Measurements from ENCODE around the gene KRTAP10-6. TPM values are rescaled to one million over a fixed set of nuclear protein-coding genes. Genes with fewer than 3 reads are reported as not detected.

Gene KRTAP10-6
- total and polyA plus RNA-seq, 10 donors, result not detected

DNA sequence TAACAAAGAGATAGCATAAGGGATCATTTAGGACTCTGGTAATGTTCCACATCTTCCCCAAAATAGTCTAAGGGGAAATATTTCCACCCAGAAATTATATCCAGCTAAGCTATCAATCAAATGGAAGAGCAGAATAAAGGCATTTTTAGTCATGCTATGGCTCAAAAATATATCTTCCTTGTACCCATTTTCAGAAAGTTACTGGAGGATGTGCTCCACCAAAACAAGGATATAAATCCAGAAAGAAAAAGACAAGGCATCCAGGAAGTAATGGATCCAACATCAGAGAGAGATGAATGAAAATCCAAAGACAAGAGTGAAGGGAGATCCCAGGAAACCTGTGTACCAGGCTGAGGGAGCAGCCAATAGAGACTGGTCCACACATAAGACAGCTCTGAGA, 16.9 kb upstream of the KRTAP10-6 start:
- no peak for DNase-seq
- Histone ChIP-seq H3K4me3 (no peak overlapping the region), H3K4me1 (no peaks in the 10 kb centered on the region), H3K36me3 (no peaks in the 10 kb centered on the region), H3K9me3 (peaks cover 0 to 50% (median 35%) of the 10 kb centered on the region in 8 donors), H3K27me3 (replicated peaks in 1 of 7) (peaks cover 0 to 19% (median 0%) of the 10 kb centered on the region in 7 donors), H3K27ac (no peak overlapping the region)
- intact Hi-C loops (cut with DNase I; ENCODE audit: low total_unique reads), result no loop called here
- TF ChIP-seq POLR2A (IDR thresholded peaks at IDR 0.05) (no peak), POLR2AphosphoS5 (IDR thresholded peaks at IDR 0.05) (no peak)
- TF ChIP-seq, protein P1, sequence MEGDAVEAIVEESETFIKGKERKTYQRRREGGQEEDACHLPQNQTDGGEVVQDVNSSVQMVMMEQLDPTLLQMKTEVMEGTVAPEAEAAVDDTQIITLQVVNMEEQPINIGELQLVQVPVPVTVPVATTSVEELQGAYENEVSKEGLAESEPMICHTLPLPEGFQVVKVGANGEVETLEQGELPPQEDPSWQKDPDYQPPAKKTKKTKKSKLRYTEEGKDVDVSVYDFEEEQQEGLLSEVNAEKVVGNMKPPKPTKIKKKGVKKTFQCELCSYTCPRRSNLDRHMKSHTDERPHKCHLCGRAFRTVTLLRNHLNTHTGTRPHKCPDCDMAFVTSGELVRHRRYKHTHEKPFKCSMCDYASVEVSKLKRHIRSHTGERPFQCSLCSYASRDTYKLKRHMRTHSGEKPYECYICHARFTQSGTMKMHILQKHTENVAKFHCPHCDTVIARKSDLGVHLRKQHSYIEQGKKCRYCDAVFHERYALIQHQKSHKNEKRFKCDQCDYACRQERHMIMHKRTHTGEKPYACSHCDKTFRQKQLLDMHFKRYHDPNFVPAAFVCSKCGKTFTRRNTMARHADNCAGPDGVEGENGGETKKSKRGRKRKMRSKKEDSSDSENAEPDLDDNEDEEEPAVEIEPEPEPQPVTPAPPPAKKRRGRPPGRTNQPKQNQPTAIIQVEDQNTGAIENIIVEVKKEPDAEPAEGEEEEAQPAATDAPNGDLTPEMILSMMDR (IDR thresholded peaks at IDR 0.05 in 8 of 11, conservative IDR thresholded peaks at IDR 0.05 in 3 of 11), result no peak

- H3K36me3 ChIP-seq, result no peaks in the 10 kb centered on the region
- WGBS, 5 donors, result 72 to 84% (median 78%) methylated on average over 4 of the region's 4 CpGs
- intact Hi-C loops (cut with DNase I; ENCODE audit: low total_unique reads), result no loop called here
- H3K4me3 ChIP-seq, result no peak overlapping the region
- no peak for TF ChIP-seq POLR2AphosphoS5 (IDR thresholded peaks at IDR 0.05)
- no peak for TF ChIP-seq POLR2A (IDR thresholded peaks at IDR 0.05)
- TF ChIP-seq, protein P1 (IDR thresholded peaks at IDR 0.05 in 8 of 11, conservative IDR thresholded peaks at IDR 0.05 in 3 of 11), result no peak
- H3K4me1 ChIP-seq, result no peaks in the 10 kb centered on the region
- no peak overlapping the region for H3K27ac ChIP-seq
- H3K9me3 ChIP-seq, result peaks cover 0 to 46% (median 29%) of the 10 kb centered on the region in 8 donors
- peaks cover 0 to 25% (median 15%) of the 10 kb centered on the region in 7 donors for H3K27me3 ChIP-seq (replicated peaks in 1 of 7)
- no peak for DNase-seq
Observed at GRCh38 chr21:44606495-44606894, 14.2 kb upstream of the KRTAP10-6 start.

DNA sequence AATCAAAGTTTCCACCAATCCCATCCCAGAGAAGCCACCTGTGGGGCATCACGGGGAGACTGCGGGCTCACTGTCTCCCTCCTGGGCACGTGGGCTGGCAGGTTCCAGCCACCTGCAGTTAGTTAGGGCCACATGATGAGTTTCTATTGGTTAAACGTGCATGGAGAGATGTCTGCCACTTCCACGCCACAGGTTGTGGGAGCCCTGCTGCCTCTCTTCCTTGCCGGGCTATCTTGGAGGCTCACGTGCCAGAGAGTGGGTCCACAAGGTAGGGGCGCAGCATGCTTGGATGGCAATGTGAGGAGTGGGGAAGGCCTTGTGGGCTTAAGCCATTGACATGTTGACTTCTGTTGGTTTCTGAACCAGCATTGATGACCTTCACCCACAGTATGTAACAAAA, 11.6 kb upstream of the KRTAP10-6 start:
- DNase-seq, result no peak
- WGBS, 5 donors, result 75 to 90% (median 87%) methylated on average over 8 of the region's 8 CpGs

DNA sequence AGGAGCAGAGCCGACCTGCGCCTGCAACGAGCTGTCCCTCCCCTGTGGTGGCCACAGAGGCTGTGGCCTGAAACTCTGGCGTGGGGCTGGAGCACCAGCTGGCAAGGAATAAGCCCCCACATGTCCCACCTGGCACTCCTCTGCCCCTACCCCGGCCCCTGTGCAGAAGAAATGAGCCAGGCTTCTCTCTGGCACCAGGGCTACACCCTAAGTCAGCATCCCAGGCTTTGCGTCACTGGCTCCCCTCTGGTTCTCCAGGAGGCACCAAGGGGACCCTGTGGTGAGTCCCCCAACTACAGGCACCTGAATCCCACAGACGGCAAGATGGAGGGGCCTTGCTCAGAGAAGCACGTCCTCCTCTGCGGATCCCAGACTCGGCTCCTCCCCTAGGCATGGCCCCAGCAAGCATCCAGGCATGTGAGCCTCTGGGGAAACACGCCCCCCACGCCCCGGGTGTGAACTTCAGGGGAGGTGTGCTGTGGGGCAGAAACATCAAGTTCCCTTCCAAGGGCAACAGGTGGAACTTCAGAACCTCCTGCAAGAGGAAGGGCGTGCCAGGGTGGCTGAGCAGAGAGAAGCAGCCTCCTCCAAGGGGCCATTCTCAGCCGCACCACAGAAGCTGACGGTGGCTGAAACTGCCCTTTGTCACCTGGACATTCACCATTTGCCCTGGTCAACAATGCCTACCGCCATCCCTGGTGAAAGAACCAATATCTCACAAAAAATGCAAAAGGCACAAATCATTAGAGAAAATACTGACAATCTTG, 11.0 kb upstream of the KRTAP10-6 start:
- DNase-seq, result no peak
- Histone ChIP-seq H3K36me3 (no peaks in the 10 kb centered on the region), H3K4me1 (no peaks in the 10 kb centered on the region), H3K4me3 (no peak overlapping the region), H3K27ac (no peak overlapping the region), H3K27me3 (replicated peaks in 1 of 7) (peaks cover 0 to 42% (median 21%) of the 10 kb centered on the region in 7 donors), H3K9me3 (peaks cover 0 to 23% (median 4%) of the 10 kb centered on the region in 8 donors)
- WGBS, 5 donors, result 53 to 67% (median 56%) methylated on average over 17 of the region's 17 CpGs
- intact Hi-C loops (cut with DNase I; ENCODE audit: low total_unique reads), result loop anchor here (5.0 kb wide), 1 partner anchor 129 kb away; no protein-coding TSS in a partner anchor
- TF ChIP-seq, protein P1 (IDR thresholded peaks at IDR 0.05 in 8 of 11, conservative IDR thresholded peaks at IDR 0.05 in 3 of 11), result no peak
- TF ChIP-seq POLR2A (IDR thresholded peaks at IDR 0.05), result no peak
- TF ChIP-seq POLR2AphosphoS5 (IDR thresholded peaks at IDR 0.05), result no peak

More for the DNA sequence above, 11.6 kb upstream of the KRTAP10-6 start:
- intact Hi-C loops (cut with DNase I; ENCODE audit: low total_unique reads), result loop anchor here (5.0 kb wide), 1 partner anchor 128 kb away; no protein-coding TSS in a partner anchor
- no peak for TF ChIP-seq POLR2A (IDR thresholded peaks at IDR 0.05)
- no peak for TF ChIP-seq POLR2AphosphoS5 (IDR thresholded peaks at IDR 0.05)
- TF ChIP-seq, protein P1 (IDR thresholded peaks at IDR 0.05 in 8 of 11, conservative IDR thresholded peaks at IDR 0.05 in 3 of 11), result no peak
- Histone ChIP-seq H3K4me1 (no peaks in the 10 kb centered on the region), H3K4me3 (no peak overlapping the region), H3K27ac (no peak overlapping the region), H3K27me3 (replicated peaks in 1 of 7) (peaks cover 0 to 42% (median 21%) of the 10 kb centered on the region in 7 donors), H3K9me3 (peaks cover 0 to 24% (median 3%) of the 10 kb centered on the region in 8 donors), H3K36me3 (no peaks in the 10 kb centered on the region)
